Measurements from ENCODE around the gene ECE1.
A peak's percentile ranks its signal among the peaks of the same experiment; 100 is the strongest.
"Not testable (repeated sequence)": the region's sequence is repeated elsewhere in the genome, so short reads cannot be mapped to it uniquely, and the experiment has no call there.

The ECE1 gene

GRCh38 chr1:21216835-21217811 lies 73.1 kb downstream of the ECE1 start:
- peak; percentile 58 for DNase-seq

- no peak for DNase-seq
These were observed 78.1 kb downstream of the ECE1 start for GRCh38 chr1:21212126-21212525.

- DNase-seq: not testable (repeated sequence)
These were observed 82.0 kb downstream of the ECE1 start for GRCh38 chr1:21208137-21208700.

GRCh38 chr1:21206117-21206516 lies 84.1 kb downstream of the ECE1 start:
- no peak for DNase-seq

- DNase-seq: no peak
These were observed 84.8 kb downstream of the ECE1 start for GRCh38 chr1:21205416-21205815.

GRCh38 chr1:21201650-21202049 lies 88.6 kb downstream of the ECE1 start:
- no peak for DNase-seq

- not testable (repeated sequence) for DNase-seq
These were observed 89.0 kb downstream of the ECE1 start for GRCh38 chr1:21201238-21201637.

GRCh38 chr1:21200767-21201166 lies 89.5 kb downstream of the ECE1 start:
- no peak for DNase-seq

- no peak for DNase-seq
These were observed 91.3 kb downstream of the ECE1 start for GRCh38 chr1:21198929-21199328.

- no peak for DNase-seq
These were observed 97.4 kb downstream of the ECE1 start for GRCh38 chr1:21192871-21193270.

GRCh38 chr1:21192284-21192683 lies 98.0 kb downstream of the ECE1 start:
- DNase-seq: no peak

GRCh38 chr1:21190771-21191170 lies 99.5 kb downstream of the ECE1 start:
- DNase-seq: not testable (repeated sequence)

GRCh38 chr1:21189906-21190500 lies 100.3 kb downstream of the ECE1 start:
- DNase-seq: no peak

- no peak for DNase-seq
These were observed 100.8 kb downstream of the ECE1 start for GRCh38 chr1:21189421-21189820.

GRCh38 chr1:21188235-21188634 lies 102.0 kb downstream of the ECE1 start:
- no peak for DNase-seq

GRCh38 chr1:21185221-21185731 lies 105.0 kb downstream of the ECE1 start:
- no peak for DNase-seq

GRCh38 chr1:21184276-21184675 lies 106.0 kb downstream of the ECE1 start:
- no peak for DNase-seq

GRCh38 chr1:21182181-21182731 lies 108.0 kb downstream of the ECE1 start:
- DNase-seq: no peak

GRCh38 chr1:21178271-21178670 lies 112.0 kb downstream of the ECE1 start:
- DNase-seq: not testable (repeated sequence)

- peak; percentile 98 for DNase-seq
These were observed 113.4 kb downstream of the ECE1 start, which contains the start of gene EIF4G3 for GRCh38 chr1:21176586-21177555. TSS of gene EIF4G3 (minus strand) at chr1:21176897. CDS start at chr1:21002742, 174,155 bp downstream.

GRCh38 chr1:21175670-21176581 lies 114.3 kb downstream of the ECE1 start:
- DNase-seq: no peak

All from stimulated activated naive CD4-positive, alpha-beta T cell treated with Interleukin-2 at 50 U/mL for 16 hours (primary cell).